Subcutaneous adipose tissue (tissue), 4 donors: ENCODE data around the gene MARCOL. TPM values are rescaled to one million over a fixed set of nuclear protein-coding genes. Genes with fewer than 3 reads are reported as not detected.

Source experiments
- total RNA-seq, 4 donors: library from RNA; depleted of rRNA; stranded (reverse); fragments of >200 nt; gene quantifications; one replicate each; pipeline ENCODE4 v1.1.0, GENCODE V29; 2016
- TF ChIP-seq, protein P1 (sequence below): fragments of 450-650 bp; IDR thresholded peaks from one replicate; pipeline ENCODE4 v1.5.1; 2016; ENCODE audit warnings: low read depth, mild to moderate bottlenecking, control low read depth, antibody characterized with exemption, moderate library complexity

MARCOL gene
- total RNA-seq, 4 donors from 2014 or later, result not detected

DNA sequence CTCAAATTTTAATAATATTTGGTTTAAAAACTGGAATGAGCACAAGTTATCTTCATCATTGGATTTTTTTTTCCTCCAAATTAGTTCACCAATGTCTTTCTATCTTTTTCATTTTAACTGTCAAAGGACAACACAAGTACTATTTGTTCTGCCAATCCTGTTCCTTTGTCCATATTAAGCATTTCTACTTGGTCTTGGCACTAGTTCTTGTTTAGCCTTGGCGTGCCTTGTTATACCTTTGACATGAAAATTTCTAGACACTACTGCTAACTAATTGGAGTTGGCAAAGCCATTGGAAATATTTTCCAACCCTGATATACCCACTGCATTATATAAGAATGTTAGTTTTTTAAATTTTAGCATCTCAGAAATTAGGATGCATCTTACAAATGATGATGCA is 31.7 kb upstream of the MARCOL start:
- TF ChIP-seq, protein P1, sequence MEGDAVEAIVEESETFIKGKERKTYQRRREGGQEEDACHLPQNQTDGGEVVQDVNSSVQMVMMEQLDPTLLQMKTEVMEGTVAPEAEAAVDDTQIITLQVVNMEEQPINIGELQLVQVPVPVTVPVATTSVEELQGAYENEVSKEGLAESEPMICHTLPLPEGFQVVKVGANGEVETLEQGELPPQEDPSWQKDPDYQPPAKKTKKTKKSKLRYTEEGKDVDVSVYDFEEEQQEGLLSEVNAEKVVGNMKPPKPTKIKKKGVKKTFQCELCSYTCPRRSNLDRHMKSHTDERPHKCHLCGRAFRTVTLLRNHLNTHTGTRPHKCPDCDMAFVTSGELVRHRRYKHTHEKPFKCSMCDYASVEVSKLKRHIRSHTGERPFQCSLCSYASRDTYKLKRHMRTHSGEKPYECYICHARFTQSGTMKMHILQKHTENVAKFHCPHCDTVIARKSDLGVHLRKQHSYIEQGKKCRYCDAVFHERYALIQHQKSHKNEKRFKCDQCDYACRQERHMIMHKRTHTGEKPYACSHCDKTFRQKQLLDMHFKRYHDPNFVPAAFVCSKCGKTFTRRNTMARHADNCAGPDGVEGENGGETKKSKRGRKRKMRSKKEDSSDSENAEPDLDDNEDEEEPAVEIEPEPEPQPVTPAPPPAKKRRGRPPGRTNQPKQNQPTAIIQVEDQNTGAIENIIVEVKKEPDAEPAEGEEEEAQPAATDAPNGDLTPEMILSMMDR, result no peak

DNA sequence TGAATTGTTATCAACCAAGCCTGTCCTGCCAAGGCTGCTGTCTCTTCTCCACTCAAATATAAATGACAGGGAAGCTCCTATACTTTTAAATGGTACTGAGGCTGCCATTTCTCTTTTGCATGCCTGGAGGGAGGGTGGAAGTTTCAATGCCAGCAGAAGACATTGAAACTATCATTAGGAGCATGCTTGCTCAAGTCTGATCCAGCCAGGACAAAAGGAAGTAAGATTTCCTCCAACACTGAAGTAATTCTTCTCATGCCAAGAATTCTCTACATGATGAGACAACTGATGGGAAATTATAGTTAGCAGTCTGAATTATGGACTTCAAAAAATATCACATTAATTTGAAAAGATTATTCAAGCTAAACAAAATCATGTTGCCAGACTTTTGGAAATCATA is 30.1 kb upstream of the MARCOL start:
- TF ChIP-seq, protein P1, result no peak

DNA sequence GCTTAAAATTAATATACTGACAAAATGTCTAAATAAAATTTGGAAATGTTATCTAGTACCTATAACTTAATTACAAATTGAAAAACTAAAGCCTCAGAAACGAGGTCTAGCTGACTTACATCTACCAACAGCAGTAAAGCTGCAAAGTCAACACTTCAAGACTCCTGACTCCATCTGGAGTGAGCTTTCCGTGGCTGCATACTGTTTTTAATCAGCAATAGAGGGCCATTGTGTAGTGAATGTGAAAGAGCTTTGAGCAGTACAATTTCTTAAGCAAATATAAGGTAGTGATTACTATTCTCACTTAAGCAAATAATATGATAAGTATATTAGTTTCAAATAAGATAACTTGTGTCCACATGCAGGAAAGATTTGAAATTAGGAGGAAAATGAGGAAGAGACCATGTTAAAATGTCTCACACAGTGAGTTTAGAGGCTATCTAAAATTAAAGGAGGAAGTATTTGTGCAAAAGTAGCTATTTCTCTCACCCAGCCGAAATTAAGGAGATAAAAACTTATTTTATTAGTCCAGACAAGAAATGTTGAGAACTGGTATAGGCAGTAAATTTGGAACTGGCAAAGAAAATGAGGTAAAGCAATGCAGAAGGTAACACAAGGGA is 29.1 kb upstream of the MARCOL start:
- TF ChIP-seq, protein P1, result no peak

DNA sequence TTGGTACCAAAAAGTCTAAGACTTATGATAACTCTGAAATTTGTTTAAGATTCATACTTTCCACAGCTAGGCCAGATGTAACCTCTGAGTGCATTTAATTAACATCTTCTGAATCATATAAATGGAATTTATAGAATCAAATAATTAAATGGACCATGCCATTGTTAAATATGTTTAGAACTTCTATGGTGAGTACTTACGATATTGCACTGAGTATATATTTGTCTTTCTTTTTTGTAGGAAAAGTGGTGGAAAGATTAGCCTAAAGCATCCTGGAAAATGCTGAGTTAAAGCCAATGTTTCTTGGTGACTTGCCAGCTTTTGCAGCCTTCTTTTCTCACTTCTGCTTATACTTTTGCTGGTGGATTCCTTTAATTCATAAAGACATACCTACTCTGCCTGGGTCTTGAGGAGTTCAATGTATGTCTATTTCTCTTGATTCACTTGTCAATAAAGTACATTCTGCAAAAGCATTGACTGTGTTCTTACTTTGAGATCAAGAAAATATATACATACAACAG is 23.6 kb upstream of the MARCOL start:
- TF ChIP-seq, protein P1, result no peak

DNA sequence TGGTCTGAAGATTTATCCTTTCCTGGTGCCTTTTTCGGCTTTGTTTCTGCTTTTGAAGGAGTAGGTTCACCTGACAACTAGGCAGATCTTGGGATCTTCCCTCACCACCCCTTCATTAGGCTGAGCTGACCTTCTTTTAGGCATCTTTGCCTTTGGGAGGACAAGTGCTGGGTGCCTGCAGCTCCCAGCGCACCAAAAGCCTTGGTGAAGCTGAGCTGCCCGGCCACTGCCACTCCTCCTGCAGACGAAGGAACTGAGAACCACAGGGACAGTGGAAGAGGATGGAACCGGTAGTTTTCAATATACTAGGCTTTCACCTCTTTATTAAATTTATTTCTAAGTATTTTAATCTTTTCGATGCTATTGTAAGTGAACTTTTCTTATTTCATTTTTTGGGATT is 16.8 kb upstream of the MARCOL start:
- TF ChIP-seq, protein P1, result no peak

DNA sequence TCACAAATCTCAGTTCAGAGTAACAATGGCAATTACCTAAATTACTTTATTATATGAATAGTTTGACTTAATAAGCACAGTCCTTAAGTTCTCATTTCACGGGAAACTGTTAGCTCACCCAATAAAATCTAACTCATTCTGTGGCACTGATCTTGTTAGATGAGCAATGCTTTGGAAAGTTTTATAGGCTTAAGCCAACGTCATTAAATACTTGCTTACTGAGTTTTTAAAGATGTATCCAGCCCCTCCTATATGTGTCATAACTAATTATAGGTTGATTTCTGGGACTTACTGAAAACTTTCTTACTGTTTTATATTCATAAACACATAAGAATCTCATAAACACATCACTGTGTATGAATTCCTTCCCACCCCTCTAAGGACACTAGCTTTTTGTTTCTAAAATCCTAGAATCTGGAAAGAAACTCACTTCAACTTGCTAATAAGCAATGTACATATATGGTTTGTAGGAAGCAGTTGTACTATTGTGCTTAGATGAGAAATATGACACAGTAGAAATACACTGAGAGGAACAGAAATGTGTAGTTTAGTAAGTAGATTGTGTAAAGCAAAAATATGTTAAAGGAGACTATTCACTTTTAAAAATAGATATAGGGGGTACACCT is 14.1 kb upstream of the MARCOL start:
- TF ChIP-seq, protein P1, result no peak

DNA sequence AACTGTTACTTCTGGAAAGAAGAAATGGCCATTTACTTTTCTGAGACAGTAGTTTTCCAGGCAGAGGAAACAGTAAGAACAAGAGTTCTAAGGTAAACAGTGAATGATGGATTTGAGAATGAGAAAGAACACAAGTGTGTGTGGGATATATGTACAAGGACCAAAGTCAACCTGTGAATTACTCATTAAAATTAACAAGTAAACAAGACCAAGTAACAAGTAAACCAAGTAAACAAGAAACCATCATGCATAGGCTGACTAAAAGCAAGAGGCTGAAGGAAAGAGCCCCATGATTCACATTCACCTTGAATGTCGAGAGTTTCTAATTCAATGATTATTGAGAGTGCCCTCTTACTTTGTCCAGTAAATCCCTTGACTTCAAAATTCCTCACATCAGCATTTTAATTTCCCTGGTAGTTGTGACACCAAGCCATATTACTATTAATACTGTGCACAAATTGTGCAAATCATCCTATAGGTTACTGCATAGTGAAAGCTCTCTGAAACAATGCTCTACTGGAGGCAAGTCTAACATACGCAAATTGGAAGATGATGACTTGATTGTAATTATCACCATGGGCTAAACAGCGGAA is 9.8 kb upstream of the MARCOL start:
- TF ChIP-seq, protein P1, result no peak
